ENCODE data around the gene ADGRA3.

ADGRA3 gene

GRCh38 chr4:22482250-22483127 lies 33.4 kb downstream of the ADGRA3 start:
- TF ChIP-seq CTCF (IDR thresholded peaks at IDR 0.05; ENCODE audit: insufficient read depth, low read length) (no peak), REST (IDR thresholded peaks at IDR 0.05; ENCODE audit: insufficient replicate concordance, low read depth) (no peak), SPI1 (IDR thresholded peaks at IDR 0.05; ENCODE audit: borderline replicate concordance, low read depth) (no peak), POLR2AphosphoS5 (IDR thresholded peaks at IDR 0.05; ENCODE audit: low read depth) (no peak), GABPA (IDR thresholded peaks at IDR 0.05; ENCODE audit: low read depth) (no peak)
- no peak overlapping the region for H3K27ac ChIP-seq (replicated peaks)
- DNase-seq (ENCODE audit: low read depth in 1 of 2, low spot score in 1 of 2) = no peak

GRCh38 chr4:22480675-22481327 lies 35.1 kb downstream of the ADGRA3 start:
- TF ChIP-seq SPI1 (IDR thresholded peaks at IDR 0.05; ENCODE audit: borderline replicate concordance, low read depth) = no peak
- no peak for TF ChIP-seq REST (IDR thresholded peaks at IDR 0.05; ENCODE audit: insufficient replicate concordance, low read depth)
- TF ChIP-seq GABPA (IDR thresholded peaks at IDR 0.05; ENCODE audit: low read depth) = no peak
- TF ChIP-seq POLR2AphosphoS5 (IDR thresholded peaks at IDR 0.05; ENCODE audit: low read depth) = no peak
- TF ChIP-seq CTCF (IDR thresholded peaks at IDR 0.05; ENCODE audit: insufficient read depth, low read length) = no peak
- Histone ChIP-seq H3K27ac (replicated peaks) (no peak overlapping the region), H3K27me3 (ENCODE audit: insufficient read depth, poor library complexity, severe bottlenecking) (no peaks in the 10 kb centered on the region), H3K4me3 (replicated peaks; ENCODE audit: insufficient read depth, low read length) (no peak overlapping the region)
- DNase-seq (ENCODE audit: low read depth in 1 of 2, low spot score in 1 of 2) = no peak

More at GRCh38 chr4:22482250-22483127, 33.4 kb downstream of the ADGRA3 start:
- H3K4me3 ChIP-seq (replicated peaks; ENCODE audit: insufficient read depth, low read length) = no peak overlapping the region
- H3K27me3 ChIP-seq (ENCODE audit: insufficient read depth, poor library complexity, severe bottlenecking) = no peaks in the 10 kb centered on the region

- Histone ChIP-seq H3K4me3 (replicated peaks; ENCODE audit: insufficient read depth, low read length) (no peak overlapping the region), H3K27ac (replicated peaks) (no peak overlapping the region), H3K27me3 (ENCODE audit: insufficient read depth, poor library complexity, severe bottlenecking) (no peaks in the 10 kb centered on the region)
- no peak for TF ChIP-seq SPI1 (IDR thresholded peaks at IDR 0.05; ENCODE audit: borderline replicate concordance, low read depth)
- TF ChIP-seq REST (IDR thresholded peaks at IDR 0.05; ENCODE audit: insufficient replicate concordance, low read depth) = no peak
- TF ChIP-seq CTCF (IDR thresholded peaks at IDR 0.05; ENCODE audit: insufficient read depth, low read length) = no peak
- TF ChIP-seq POLR2AphosphoS5 (IDR thresholded peaks at IDR 0.05; ENCODE audit: low read depth) = no peak
- no peak for TF ChIP-seq GABPA (IDR thresholded peaks at IDR 0.05; ENCODE audit: low read depth)
- DNase-seq (ENCODE audit: low read depth in 1 of 2, low spot score in 1 of 2) = no peak
Observed at GRCh38 chr4:22478426-22478825, 37.4 kb downstream of the ADGRA3 start.
